Measurements from ENCODE around the gene TSEN2. TPM values are rescaled to one million over a fixed set of nuclear protein-coding genes. Genes with fewer than 3 reads are reported as not detected.

The TSEN2 gene
- total and polyA plus RNA-seq, 8 donors = 10.7 to 43.0 (median 17.7) TPM

DNA sequence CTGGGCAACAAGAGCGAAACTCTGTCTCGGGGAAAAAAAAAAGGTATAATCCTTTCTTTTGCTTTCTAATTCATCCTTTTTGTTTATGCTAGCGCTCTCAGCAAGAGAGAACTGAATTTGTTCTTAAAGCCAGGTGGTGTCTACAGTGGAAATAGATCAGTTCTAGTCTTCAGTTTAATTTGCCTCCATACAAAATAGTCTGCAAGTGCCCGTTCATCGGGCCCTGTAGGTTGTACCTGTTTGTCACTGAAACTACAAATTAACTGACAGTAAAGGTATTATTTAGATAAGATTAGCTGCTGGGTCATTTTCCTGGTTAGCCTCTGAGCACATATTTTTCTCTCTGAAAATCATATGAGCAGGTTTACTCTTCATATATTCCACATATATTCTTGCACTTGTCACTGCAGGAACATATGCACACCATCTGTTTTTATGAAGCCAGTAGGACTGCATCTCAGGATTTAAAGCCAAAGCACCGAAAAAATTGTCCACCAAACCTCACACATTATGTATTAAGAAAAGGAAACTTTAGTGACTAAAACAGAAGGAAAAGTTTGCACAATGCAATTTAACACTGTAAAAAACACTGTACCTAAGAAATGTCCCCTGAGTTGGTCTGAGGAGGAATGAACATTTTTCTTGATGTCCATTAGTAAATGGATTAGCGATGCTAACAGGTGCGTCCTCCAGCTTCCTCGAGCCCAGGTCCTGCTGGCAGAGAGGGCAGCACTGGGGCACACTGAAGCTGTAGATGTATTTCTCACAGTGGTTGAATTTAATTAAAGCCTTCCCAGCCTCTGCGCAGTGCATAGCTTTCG is 60.6 kb downstream of the TSEN2 start:
- H3K9me3 ChIP-seq = no peaks in the 10 kb centered on the region
- DNase-seq = no peak
- TF ChIP-seq, protein P1, sequence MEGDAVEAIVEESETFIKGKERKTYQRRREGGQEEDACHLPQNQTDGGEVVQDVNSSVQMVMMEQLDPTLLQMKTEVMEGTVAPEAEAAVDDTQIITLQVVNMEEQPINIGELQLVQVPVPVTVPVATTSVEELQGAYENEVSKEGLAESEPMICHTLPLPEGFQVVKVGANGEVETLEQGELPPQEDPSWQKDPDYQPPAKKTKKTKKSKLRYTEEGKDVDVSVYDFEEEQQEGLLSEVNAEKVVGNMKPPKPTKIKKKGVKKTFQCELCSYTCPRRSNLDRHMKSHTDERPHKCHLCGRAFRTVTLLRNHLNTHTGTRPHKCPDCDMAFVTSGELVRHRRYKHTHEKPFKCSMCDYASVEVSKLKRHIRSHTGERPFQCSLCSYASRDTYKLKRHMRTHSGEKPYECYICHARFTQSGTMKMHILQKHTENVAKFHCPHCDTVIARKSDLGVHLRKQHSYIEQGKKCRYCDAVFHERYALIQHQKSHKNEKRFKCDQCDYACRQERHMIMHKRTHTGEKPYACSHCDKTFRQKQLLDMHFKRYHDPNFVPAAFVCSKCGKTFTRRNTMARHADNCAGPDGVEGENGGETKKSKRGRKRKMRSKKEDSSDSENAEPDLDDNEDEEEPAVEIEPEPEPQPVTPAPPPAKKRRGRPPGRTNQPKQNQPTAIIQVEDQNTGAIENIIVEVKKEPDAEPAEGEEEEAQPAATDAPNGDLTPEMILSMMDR (IDR thresholded peaks at IDR 0.05) = no peak
- TF ChIP-seq POLR2A (IDR thresholded peaks at IDR 0.05) (no peak), EP300 (IDR thresholded peaks at IDR 0.05) (no peak), POLR2AphosphoS5 (IDR thresholded peaks at IDR 0.05) (no peak)
- H3K27me3 ChIP-seq = peaks cover 0 to 5% (median 0%) of the 10 kb centered on the region in 3 donors
- peaks cover 0 to 12% (median 2%) of the 10 kb centered on the region in 4 donors for H3K4me1 ChIP-seq
- peaks cover 0 to 23% (median 8%) of the 10 kb centered on the region in 4 donors for H3K36me3 ChIP-seq
- peak overlapping the region; percentile 26 to 68 (median 58) for H3K27ac ChIP-seq
- WGBS, 5 donors = 41 to 53% (median 48%) methylated on average over 11 of the region's 11 CpGs
- H3K4me3 ChIP-seq = peak overlapping the region; percentile 18 to 37 (median 25)
- intact Hi-C loops (cut with DNase I; ENCODE audit: low total_unique reads) = no loop called here

DNA sequence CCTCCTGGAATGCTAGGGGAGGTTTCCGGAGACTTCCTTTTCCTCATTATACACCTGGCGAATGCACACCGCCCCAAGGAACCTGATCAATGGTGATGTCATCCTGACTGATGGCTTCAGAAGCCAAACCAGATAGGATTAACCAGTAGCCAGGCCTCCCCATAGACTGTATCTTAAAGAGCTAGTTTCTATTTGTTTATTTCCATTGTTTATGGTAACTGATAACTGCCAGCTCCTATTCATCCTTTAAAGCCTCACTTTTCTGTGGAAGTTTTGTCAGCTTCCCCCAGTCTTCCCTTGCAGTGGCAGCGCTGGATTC is 61.2 kb downstream of the TSEN2 start, which contains the start of gene MKRN2OS:
Gene MKRN2OS, minus strand, starts transcription at position 27 of the 319 bp plus-strand sequence. CDS start 35 bp downstream, outside the sequence.
- H3K4me3 ChIP-seq = peak within 1 kb of the TSS; percentile 18 to 37 (median 25)
- H3K27me3 ChIP-seq = peaks cover 0 to 8% (median 0%) of the 10 kb centered on the region in 3 donors
- H3K27ac ChIP-seq = peak within 1 kb of the TSS; percentile 26 to 68 (median 58)
- peak; percentile 70 to 87 for DNase-seq
- peaks cover 0 to 12% (median 2%) of the 10 kb centered on the region in 4 donors for H3K4me1 ChIP-seq
- TF ChIP-seq POLR2AphosphoS5 (IDR thresholded peaks at IDR 0.05) (peak in 2 of 3 donors; percentile 58 to 77), EP300 (IDR thresholded peaks at IDR 0.05) (no peak)
- WGBS, 5 donors = 24 to 42% (median 33%) methylated on average over 4 of the region's 4 CpGs
- H3K36me3 ChIP-seq = peaks cover 0 to 17% (median 3%) of the 10 kb centered on the region in 4 donors
- intact Hi-C loops (cut with DNase I; ENCODE audit: low total_unique reads) = no loop called here
- H3K9me3 ChIP-seq = no peaks in the 10 kb centered on the region

DNA sequence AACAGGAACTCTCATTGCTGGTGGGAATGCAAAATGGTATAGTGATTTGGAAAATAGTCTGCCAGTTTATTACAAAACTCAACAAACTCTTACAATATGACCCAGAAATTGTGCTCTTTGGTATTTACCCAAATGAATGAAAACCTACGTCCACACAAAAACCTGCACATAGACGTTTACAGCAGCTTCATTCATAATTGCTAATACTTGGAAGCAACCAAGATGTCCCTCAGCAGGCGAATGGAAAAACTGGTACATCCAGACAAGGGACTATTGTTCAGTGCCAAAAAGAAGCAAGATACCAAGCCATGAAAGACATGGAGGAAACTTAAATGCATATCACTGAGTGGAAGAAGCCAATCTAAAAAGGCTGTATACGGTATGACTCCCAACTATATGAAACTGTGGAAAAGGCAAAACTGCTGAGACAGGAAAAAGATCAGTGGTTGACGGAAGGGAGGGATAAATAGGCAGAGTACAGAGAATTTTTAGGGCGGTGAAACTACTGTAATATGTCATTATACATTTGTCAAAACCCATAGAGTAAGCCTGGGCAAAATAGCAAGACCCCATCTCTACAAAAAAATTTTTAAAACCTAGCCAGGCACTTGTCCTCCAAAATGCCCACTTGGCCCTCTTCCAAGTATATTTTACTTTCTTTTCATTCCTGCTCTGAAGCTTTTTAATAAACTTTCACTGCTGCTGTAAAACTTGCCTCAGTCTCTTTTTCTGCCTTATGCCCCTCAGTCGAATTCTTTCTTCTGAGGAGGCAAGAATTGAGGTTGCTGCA is 65.9 kb downstream of the TSEN2 start:
- DNase-seq = no peak
- Histone ChIP-seq H3K27ac (no peak overlapping the region), H3K9me3 (no peaks in the 10 kb centered on the region), H3K4me1 (peaks cover 0 to 10% (median 7%) of the 10 kb centered on the region in 4 donors), H3K27me3 (peaks cover 0 to 51% (median 17%) of the 10 kb centered on the region in 3 donors), H3K36me3 (no peaks in the 10 kb centered on the region), H3K4me3 (no peak overlapping the region)
- WGBS, 5 donors = 57 to 64% (median 60%) methylated on average over 7 of the region's 7 CpGs
- intact Hi-C loops (cut with DNase I; ENCODE audit: low total_unique reads) = no loop called here
- TF ChIP-seq, protein P1 (IDR thresholded peaks at IDR 0.05) = no peak
- no peak for TF ChIP-seq EP300 (IDR thresholded peaks at IDR 0.05)
- no peak for TF ChIP-seq POLR2A (IDR thresholded peaks at IDR 0.05)
- TF ChIP-seq POLR2AphosphoS5 (IDR thresholded peaks at IDR 0.05) = no peak

DNA sequence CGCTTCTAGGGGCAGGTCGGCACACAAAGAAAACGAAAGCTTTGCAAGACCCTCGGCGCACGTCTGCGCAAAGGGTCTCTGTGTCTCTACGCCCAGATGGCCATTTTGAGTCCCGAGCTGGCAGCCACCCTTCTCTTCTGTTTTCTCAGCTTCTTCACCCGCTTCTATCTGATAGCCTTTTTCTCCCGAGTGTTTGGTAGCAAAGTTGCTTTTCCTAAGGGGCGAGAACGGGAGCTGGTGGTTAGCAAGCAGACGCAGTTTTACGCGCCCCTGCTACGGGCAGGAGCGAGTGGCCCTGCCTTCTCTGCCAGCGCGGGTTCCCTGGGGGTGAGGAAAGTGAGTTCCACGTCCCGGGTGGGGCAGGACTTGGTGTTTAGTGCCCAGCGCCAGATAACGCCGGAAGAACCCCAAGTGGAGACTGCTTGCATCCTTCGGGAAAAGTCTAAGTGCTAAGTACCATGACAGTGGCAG is 69.7 kb downstream of the TSEN2 start:
- H3K4me1 ChIP-seq = peaks cover 10 to 32% (median 30%) of the 10 kb centered on the region in 4 donors
- H3K9me3 ChIP-seq = no peaks in the 10 kb centered on the region
- TF ChIP-seq POLR2AphosphoS5 (IDR thresholded peaks at IDR 0.05) (no peak), EP300 (IDR thresholded peaks at IDR 0.05) (no peak), POLR2A (IDR thresholded peaks at IDR 0.05) (no peak)
- TF ChIP-seq, protein P1 (IDR thresholded peaks at IDR 0.05) = no peak
- peaks cover 0 to 51% (median 17%) of the 10 kb centered on the region in 3 donors for H3K27me3 ChIP-seq
- peak in 1 of 2 donors; percentile 62 for DNase-seq
- intact Hi-C loops (cut with DNase I; ENCODE audit: low total_unique reads) = no loop called here
- H3K4me3 ChIP-seq = peak overlapping the region; percentile 37 to 50 (median 42)
- H3K27ac ChIP-seq = peak overlapping the region in 1 of 5 donors; percentile 25
- 3 to 5% (median 4%) methylated on average over 25 to 26 of the region's 26 CpGs for WGBS, 5 donors
- no peaks in the 10 kb centered on the region for H3K36me3 ChIP-seq

Data from stomach (tissue), 9 donors.